Stimulated activated CD4-positive, alpha-beta T cell treated with anti-CD3 and anti-CD28 coated beads, TNF-alpha, amount 100 ng/mL, for 4 hours (primary cell): ENCODE results near the gene CACNA1E.
"Not testable (repeated sequence)": the region's sequence is repeated elsewhere in the genome, so short reads cannot be mapped to it uniquely, and the experiment has no call there.

Experiments used
- DNase-seq, 3 experiments: peaks; one replicate each; pipeline ENCODE4 v3.0.0-alpha.2; 2020; ENCODE audit warnings: low read depth in 3 of 3

The CACNA1E gene

GRCh38 chr1:181517181-181517875, 34.0 kb downstream of the CACNA1E start:
- DNase-seq = no peak

- no peak for DNase-seq
These were observed 34.8 kb downstream of the CACNA1E start for GRCh38 chr1:181518152-181518551.

GRCh38 chr1:181522864-181523263, 39.5 kb downstream of the CACNA1E start:
- DNase-seq = no peak

- no peak for DNase-seq
These were observed 41.9 kb downstream of the CACNA1E start for GRCh38 chr1:181525104-181525721.

GRCh38 chr1:181528241-181528640, 44.9 kb downstream of the CACNA1E start:
- not testable (repeated sequence) for DNase-seq

- no peak for DNase-seq
These were observed 48.1 kb downstream of the CACNA1E start for GRCh38 chr1:181531441-181531840.

- no peak for DNase-seq
These were observed 48.8 kb downstream of the CACNA1E start for GRCh38 chr1:181531951-181532600.

- no peak for DNase-seq
These were observed 55.5 kb downstream of the CACNA1E start for GRCh38 chr1:181538836-181539235.

GRCh38 chr1:181541458-181541857, 58.1 kb downstream of the CACNA1E start:
- no peak for DNase-seq

GRCh38 chr1:181541947-181542346, 58.6 kb downstream of the CACNA1E start:
- no peak for DNase-seq

GRCh38 chr1:181542406-181542805, 59.1 kb downstream of the CACNA1E start:
- not testable (repeated sequence) for DNase-seq

GRCh38 chr1:181545395-181545794, 62.1 kb downstream of the CACNA1E start:
- DNase-seq = no peak

- no peak for DNase-seq
These were observed 65.2 kb downstream of the CACNA1E start for GRCh38 chr1:181548497-181548896.

GRCh38 chr1:181551249-181551648, 67.9 kb downstream of the CACNA1E start:
- DNase-seq = no peak

- DNase-seq = no peak
These were observed 68.4 kb downstream of the CACNA1E start for GRCh38 chr1:181551754-181552153.

GRCh38 chr1:181554465-181554864, 71.1 kb downstream of the CACNA1E start:
- DNase-seq = no peak

- no peak for DNase-seq
These were observed 73.3 kb downstream of the CACNA1E start for GRCh38 chr1:181556631-181557030.

GRCh38 chr1:181557313-181557712, 74.0 kb downstream of the CACNA1E start:
- DNase-seq = no peak

- no peak for DNase-seq
These were observed 75.1 kb downstream of the CACNA1E start for GRCh38 chr1:181558416-181558815.

GRCh38 chr1:181559142-181559541, 75.8 kb downstream of the CACNA1E start:
- DNase-seq = no peak

GRCh38 chr1:181562395-181562794, 79.1 kb downstream of the CACNA1E start:
- no peak for DNase-seq

- no peak for DNase-seq
These were observed 85.4 kb downstream of the CACNA1E start for GRCh38 chr1:181568736-181569135.

GRCh38 chr1:181577475-181577874, 94.2 kb downstream of the CACNA1E start:
- no peak for DNase-seq
